GM12891 (cell line): Measurements from ENCODE around the gene PVR.

Experiments used
- POLR2A ChIP-seq: IDR thresholded peaks from 2 replicates; pipeline ENCODE4 v1.6.1; 2011; ENCODE audit warnings: low read depth, low read length, control low read depth
- POLR2AphosphoS5 ChIP-seq: IDR thresholded peaks from 2 replicates; pipeline ENCODE4 v1.6.1; 2011; ENCODE audit warnings: low read depth, low read length, control low read depth
- POU2F2 ChIP-seq: IDR thresholded peaks from 2 replicates; pipeline ENCODE4 v1.6.1; 2011; ENCODE audit warnings: low read depth, mild to moderate bottlenecking, control low read depth, low read length, moderate library complexity
- SPI1 ChIP-seq: IDR thresholded peaks from 2 replicates; pipeline ENCODE4 v1.6.1; 2011; ENCODE audit warnings: low read depth, low read length, control low read depth
- TAF1 ChIP-seq: IDR thresholded peaks from 2 replicates; pipeline ENCODE4 v1.6.1; 2011; ENCODE audit warnings: low read depth, low read length, control low read depth

DNA sequence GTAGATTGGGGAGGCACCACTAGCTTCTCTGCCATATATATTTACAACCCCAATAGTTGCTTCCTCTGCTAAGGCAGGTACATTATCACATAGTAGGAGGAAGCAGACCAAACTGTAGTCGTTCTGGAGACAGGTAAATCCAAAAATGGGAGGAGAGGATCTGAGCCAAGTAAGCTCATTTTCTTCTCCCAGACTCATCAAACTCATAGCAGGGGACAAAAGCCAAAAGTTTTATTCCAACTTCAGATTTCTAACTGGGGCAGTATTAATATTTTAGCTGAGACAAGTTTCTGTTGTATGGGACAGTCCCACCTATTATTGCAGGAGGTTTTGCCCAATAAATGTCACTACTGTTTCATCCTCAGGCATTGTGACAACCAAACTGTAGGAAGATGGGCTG lies 38.2 kb upstream of the PVR start:
- no peak for TF ChIP-seq TAF1
- no peak for TF ChIP-seq POLR2AphosphoS5
- no peak for TF ChIP-seq POLR2A
- no peak for TF ChIP-seq SPI1
- no peak for TF ChIP-seq POU2F2
